Osteoblast (primary cell): ENCODE measurements around the gene USF2. TPM values are rescaled to one million over a fixed set of nuclear protein-coding genes. Genes with fewer than 3 reads are reported as not detected.

Source experiments
- DNase-seq: peaks from one replicate; pipeline ENCODE4 v3.0.0; 2011; ENCODE audit warnings: low spot score, mixed read lengths; ENCODE audit not compliant: insufficient read length; ENCODE audit errors: missing footprints
- H2AFZ ChIP-seq: 2 replicates; pipeline ENCODE4 v1.6.0; 2011; ENCODE audit warnings: mild to moderate bottlenecking, low read length
- H3K27ac ChIP-seq: 2 replicates; pipeline ENCODE4 v1.5.1; 2011; ENCODE audit warnings: mild to moderate bottlenecking, low read depth, low read length, moderate library complexity
- H3K27me3 ChIP-seq: 2 replicates; pipeline ENCODE4 v1.6.0; 2012; ENCODE audit warnings: mild to moderate bottlenecking, control low read depth, inconsistent platforms, low read length, moderate library complexity; ENCODE audit not compliant: insufficient read depth
- H3K36me3 ChIP-seq: 2 replicates; pipeline ENCODE4 v1.5.1; 2011; ENCODE audit warnings: mild to moderate bottlenecking, low read length, control low read depth, moderate library complexity; ENCODE audit not compliant: insufficient read depth
- H3K4me1 ChIP-seq: 2 replicates; pipeline ENCODE4 v1.5.1; 2011; ENCODE audit warnings: mild to moderate bottlenecking, low read length, control low read depth, moderate library complexity; ENCODE audit not compliant: insufficient read depth
- H3K4me2 ChIP-seq: 2 replicates; pipeline ENCODE4 v1.6.0; 2011; ENCODE audit warnings: mild to moderate bottlenecking, low read length; ENCODE audit not compliant: insufficient read depth
- H3K4me3 ChIP-seq: fragments of 200-600 bp; sonication (generic); 3 replicates; pipeline ENCODE4 v1.5.1; 2012; ENCODE audit warnings: mild to moderate bottlenecking, low read length, inconsistent platforms; ENCODE audit not compliant: insufficient read depth
- H3K79me2 ChIP-seq: 2 replicates; pipeline ENCODE4 v1.6.0; 2012; ENCODE audit warnings: mild to moderate bottlenecking, low read length, control low read depth, inconsistent platforms; ENCODE audit not compliant: insufficient read depth
- H3K9me3 ChIP-seq: 2 replicates; pipeline ENCODE4 v1.5.1; 2011; ENCODE audit warnings: low read depth, low read length, control low read depth
- H4K20me1 ChIP-seq: 2 replicates; pipeline ENCODE4 v1.6.0; 2012; ENCODE audit warnings: mild to moderate bottlenecking, low read length, control low read depth; ENCODE audit not compliant: insufficient read depth
- CTCF ChIP-seq: IDR thresholded peaks from 2 replicates; pipeline ENCODE4 v1.5.1; 2011; ENCODE audit warnings: mild to moderate bottlenecking, low read depth, low read length, moderate library complexity; ENCODE audit errors: extremely low read depth
- total RNA-seq: library from RNA; depleted of rRNA; stranded (reverse); fragments of >200 nt; gene quantifications from 2 replicates; pipeline ENCODE4 v1.2.3, GENCODE V29; 2012

Gene USF2
- total RNA-seq, 1 donor: 66.2 TPM

- Histone ChIP-seq H3K27me3 (peaks cover 11% of the 10 kb centered on the region), H4K20me1 (no peaks in the 10 kb centered on the region), H3K27ac (no peak overlapping the region), H3K4me3 (no peak overlapping the region), H3K36me3 (no peaks in the 10 kb centered on the region), H3K4me2 (no peak overlapping the region), H3K4me1 (no peaks in the 10 kb centered on the region), H3K79me2 (no peaks in the 10 kb centered on the region), H2AFZ (no peak overlapping the region), H3K9me3 (peaks cover 2% of the 10 kb centered on the region)
- DNase-seq: no peak
- no peak for TF ChIP-seq CTCF
Measured at GRCh38 chr19:35240327-35240726, 28.4 kb upstream of the USF2 start.

- Histone ChIP-seq H3K27ac (no peak overlapping the region), H3K79me2 (no peaks in the 10 kb centered on the region), H3K9me3 (peaks cover 2% of the 10 kb centered on the region), H2AFZ (no peak overlapping the region), H3K4me2 (no peak overlapping the region), H4K20me1 (no peaks in the 10 kb centered on the region), H3K4me1 (no peaks in the 10 kb centered on the region), H3K27me3 (peaks cover 11% of the 10 kb centered on the region), H3K4me3 (no peak overlapping the region), H3K36me3 (no peaks in the 10 kb centered on the region)
- TF ChIP-seq CTCF: no peak
- no peak for DNase-seq
Measured at GRCh38 chr19:35241417-35241816, 27.3 kb upstream of the USF2 start.

GRCh38 chr19:35246466-35247092 lies 22.2 kb upstream of the USF2 start:
- Histone ChIP-seq H3K27me3 (peaks cover 41% of the 10 kb centered on the region), H3K79me2 (no peaks in the 10 kb centered on the region)
- no peak for DNase-seq

More at GRCh38 chr19:35246466-35247092, 22.2 kb upstream of the USF2 start:
- TF ChIP-seq CTCF: no peak
- Histone ChIP-seq H3K9me3 (no peaks in the 10 kb centered on the region), H3K4me2 (no peak overlapping the region), H2AFZ (no peak overlapping the region), H3K27ac (no peak overlapping the region), H3K4me1 (no peaks in the 10 kb centered on the region), H3K36me3 (no peaks in the 10 kb centered on the region), H4K20me1 (no peaks in the 10 kb centered on the region), H3K4me3 (no peak overlapping the region)
